CD14-positive monocyte (primary cell): ENCODE results near the gene ATG13. TPM values are rescaled to one million over a fixed set of nuclear protein-coding genes. Genes with fewer than 3 reads are reported as not detected.

Experiments used
- DNase-seq, 3 donors: peaks; one replicate each; pipeline ENCODE4 v3.0.0-alpha.2; 2011 to 2022
- H2AFZ ChIP-seq: 2 replicates; pipeline ENCODE4 v1.6.0; 2012; ENCODE audit warnings: mild to moderate bottlenecking, low read depth, low read length, inconsistent platforms; ENCODE audit not compliant: insufficient read depth, poor library complexity, severe bottlenecking
- H3K27ac ChIP-seq, 2 donors: 1 replicate in 1 of 2; 2 replicates in 1 of 2; pipeline ENCODE4 v1.5.1; 2012 to 2013; ENCODE audit warnings: low read length in 2 of 2, control low read depth in 1 of 2, inconsistent platforms in 1 of 2, low read depth in 1 of 2, mild to moderate bottlenecking in 1 of 2
- H3K27me3 ChIP-seq, 2 donors: one replicate each; pipeline versions ENCODE4 v1.6.0 to v1.6.1; 2011 to 2013; ENCODE audit warnings: low read length in 2 of 2; ENCODE audit not compliant: control insufficient read depth in 2 of 2, insufficient read depth in 2 of 2
- H3K36me3 ChIP-seq, 2 donors: replicated peaks in 1 of 2; 1 replicate in 1 of 2; 2 replicates in 1 of 2; pipeline versions ENCODE4 v1.5.1 to v1.6.1; 2012 to 2013; ENCODE audit warnings: low read length in 2 of 2, control low read depth in 1 of 2, inconsistent platforms in 1 of 2, mild to moderate bottlenecking in 1 of 2; ENCODE audit not compliant: insufficient read depth in 2 of 2, control insufficient read depth in 1 of 2
- H3K4me1 ChIP-seq, 2 donors: 1 replicate in 1 of 2; 2 replicates in 1 of 2; pipeline versions ENCODE4 v1.5.1 to v1.6.1; 2012 to 2013; ENCODE audit warnings: low read length in 2 of 2, control low read depth in 1 of 2, inconsistent platforms in 1 of 2, mild to moderate bottlenecking in 1 of 2, moderate library complexity in 1 of 2; ENCODE audit not compliant: insufficient read depth in 2 of 2, control insufficient read depth in 1 of 2
- H3K4me2 ChIP-seq: replicated peaks from 2 replicates; pipeline ENCODE3; 2012; ENCODE audit warnings: low read length, moderate library complexity, mild to moderate bottlenecking; ENCODE audit not compliant: poor library complexity, severe bottlenecking; ENCODE audit errors: extremely low read depth
- H3K4me3 ChIP-seq, 3 experiments: fragments of 200-600 bp in 1 of 3; sonication (generic) in 1 of 3; replicated peaks in 1 of 3; 1 replicate in 2 of 3; 2 replicates in 1 of 3; pipeline ENCODE4 v1.5.1; 2011 to 2013; ENCODE audit warnings: low read length in 3 of 3, mild to moderate bottlenecking in 3 of 3, control low read depth in 2 of 3, low read depth in 2 of 3, inconsistent platforms in 1 of 3, moderate library complexity in 1 of 3
- H3K79me2 ChIP-seq: 2 replicates; pipeline ENCODE4 v1.6.0; 2012; ENCODE audit warnings: mild to moderate bottlenecking, control low read depth, inconsistent platforms, low read length, moderate library complexity; ENCODE audit not compliant: insufficient read depth
- H3K9ac ChIP-seq: 2 replicates; pipeline ENCODE4 v1.6.0; 2017; ENCODE audit warnings: low read length, mild to moderate bottlenecking; ENCODE audit not compliant: insufficient read depth, poor library complexity, severe bottlenecking
- H3K9me3 ChIP-seq, 2 donors: replicated peaks in 1 of 2; 1 replicate in 1 of 2; 2 replicates in 1 of 2; pipeline versions ENCODE4 v1.5.1 to v1.6.1; 2012 to 2013; ENCODE audit warnings: low read length in 2 of 2, control low read depth in 1 of 2; ENCODE audit not compliant: control insufficient read depth in 1 of 2, insufficient read depth in 1 of 2
- H4K20me1 ChIP-seq: 2 replicates; pipeline ENCODE4 v1.6.0; 2012; ENCODE audit warnings: mild to moderate bottlenecking, low read length, control low read depth, moderate library complexity; ENCODE audit not compliant: insufficient read depth
- H3K27ac Mint-ChIP-seq, 7 donors: one replicate each; pipeline ENCODE4 v1.8.0; 2020; ENCODE audit warnings: mild to moderate bottlenecking in 7 of 7, mixed read lengths in 7 of 7, moderate library complexity in 6 of 7, inconsistent platforms in 2 of 7
- H3K27me3 Mint-ChIP-seq, 3 donors: one replicate each; pipeline ENCODE4 v1.8.0; 2021 to 2022; ENCODE audit warnings: low read depth in 3 of 3, mild to moderate bottlenecking in 3 of 3, mixed read lengths in 3 of 3, moderate library complexity in 3 of 3, inconsistent platforms in 1 of 3
- H3K36me3 Mint-ChIP-seq, 2 donors: one replicate each; pipeline ENCODE4 v1.8.0; 2020; ENCODE audit warnings: mixed read lengths in 2 of 2, inconsistent platforms in 1 of 2, mild to moderate bottlenecking in 1 of 2
- H3K4me1 Mint-ChIP-seq: one replicate; pipeline ENCODE4 v1.8.0; 2020; ENCODE audit warnings: mild to moderate bottlenecking, mixed read lengths
- H3K4me3 Mint-ChIP-seq, 2 donors: one replicate each; pipeline ENCODE4 v1.8.0; 2020; ENCODE audit warnings: mild to moderate bottlenecking in 2 of 2, mixed read lengths in 2 of 2, moderate library complexity in 1 of 2
- H3K9me3 Mint-ChIP-seq, 7 donors: one replicate each; pipeline ENCODE4 v1.8.0; 2020 to 2022; ENCODE audit warnings: mixed read lengths in 7 of 7, mild to moderate bottlenecking in 6 of 7, moderate library complexity in 6 of 7, inconsistent platforms in 2 of 7
- CTCF ChIP-seq: fragments of 200-600 bp; IDR thresholded peaks from one replicate; pipeline ENCODE4 v1.8.0; 2022; ENCODE audit warnings: antibody characterized with exemption, mild to moderate bottlenecking
- WGBS: methylation state at CpG from one replicate; pipeline ENCODE4 v1.1.5; 2013; ENCODE audit warnings: missing lambda C conversion rate; ENCODE audit not compliant: insufficient coverage; 5-methylcytosine and 5-hydroxymethylcytosine counted together
- intact Hi-C, 2 donors: fragments of 100-400 bp; cut with micrococcal nuclease; formaldehyde crosslinking; loops; one replicate each; pipeline versions ENCODE4 v1.15.0 to v1.15.1; 2023
- polyA plus RNA-seq, 3 donors: library from polyadenylated mRNA; depleted of rRNA in 1 of 3; unstranded in 2 of 3; stranded (reverse) in 1 of 3; fragments of 300-500 nt in 2 of 3; fragments of >200 nt in 1 of 3; fragmentation: Illumina TruSeq in 2 of 3; gene quantifications; 1 replicate in 2 of 3; 2 replicates in 1 of 3; pipeline ENCODE4 v1.2.3, GENCODE V29; 2012 to 2021

ATG13 gene
- polyA plus RNA-seq, 3 donors = 33.7 to 55.5 (median 51.2) TPM

- H3K9me3 ChIP-seq = no peaks in the 10 kb centered on the region
- no peaks in the 10 kb centered on the region for H3K27me3 Mint-ChIP-seq
- H3K27ac Mint-ChIP-seq = peak overlapping the region in 3 of 7 donors; percentile 26 to 58 (median 36)
- H3K4me2 ChIP-seq = no peak overlapping the region
- no peaks in the 10 kb centered on the region for H4K20me1 ChIP-seq
- H3K36me3 ChIP-seq = peaks cover 78 to 94% of the 10 kb centered on the region in 2 donors
- no peak for DNase-seq
- H3K4me1 Mint-ChIP-seq = peaks cover 26% of the 10 kb centered on the region
- no peaks in the 10 kb centered on the region for H3K27me3 ChIP-seq
- peak overlapping the region in 1 of 2 donors; percentile 41 for H3K27ac ChIP-seq
- H2AFZ ChIP-seq = no peak overlapping the region
- intact Hi-C loops = no loop called here
- H3K9me3 Mint-ChIP-seq = no peaks in the 10 kb centered on the region
- peaks cover 70 to 95% of the 10 kb centered on the region in 2 donors for H3K36me3 Mint-ChIP-seq
- WGBS = 64% methylated on average over 3 of the region's 4 CpGs
- H3K4me3 ChIP-seq = no peak overlapping the region
- no peak overlapping the region for H3K9ac ChIP-seq
- no peak overlapping the region for H3K4me3 Mint-ChIP-seq
- peaks cover 14 to 17% of the 10 kb centered on the region in 2 donors for H3K4me1 ChIP-seq
- TF ChIP-seq CTCF = no peak
- H3K79me2 ChIP-seq = no peaks in the 10 kb centered on the region
Observed at GRCh38 chr11:46655631-46656030, 38.3 kb downstream of the ATG13 start.

GRCh38 chr11:46657186-46657585, 39.8 kb downstream of the ATG13 start:
- Mint-ChIP-seq H3K36me3 (peaks cover 67 to 95% of the 10 kb centered on the region in 2 donors), H3K27me3 (peaks cover 0 to 1% (median 0%) of the 10 kb centered on the region in 3 donors)
- H3K4me1 ChIP-seq = peaks cover 14 to 17% of the 10 kb centered on the region in 2 donors

More at GRCh38 chr11:46657186-46657585, 39.8 kb downstream of the ATG13 start:
- Histone ChIP-seq H3K4me3 (no peak overlapping the region), H2AFZ (no peak overlapping the region), H3K4me2 (no peak overlapping the region), H3K9me3 (no peaks in the 10 kb centered on the region), H3K79me2 (peaks cover 3% of the 10 kb centered on the region), H3K36me3 (peaks cover 70 to 94% of the 10 kb centered on the region in 2 donors), H3K27me3 (no peaks in the 10 kb centered on the region), H4K20me1 (no peaks in the 10 kb centered on the region), H3K9ac (no peak overlapping the region), H3K27ac (peak overlapping the region in 1 of 2 donors; percentile 20)
- Mint-ChIP-seq H3K9me3 (no peaks in the 10 kb centered on the region), H3K4me3 (no peak overlapping the region), H3K4me1 (peaks cover 26% of the 10 kb centered on the region), H3K27ac (peak overlapping the region in 3 of 7 donors; percentile 33 to 84 (median 58))
- DNase-seq = no peak
- WGBS = 86% methylated on average over 1 of the region's 3 CpGs
- no peak for TF ChIP-seq CTCF
- intact Hi-C loops = no loop called here
